Small intestine (tissue), 7 donors: ENCODE data around the gene SURF2. TPM values are rescaled to one million over a fixed set of nuclear protein-coding genes. Genes with fewer than 3 reads are reported as not detected.
"Not testable (repeated sequence)": the region's sequence is repeated elsewhere in the genome, so short reads cannot be mapped to it uniquely, and the experiment has no call there.

Experiments used
- DNase-seq, 2 donors: peaks; one replicate each; pipeline versions ENCODE4 v3.0.0 to v3.0.0-alpha.2; 2013
- FAIRE-seq: peaks from 2 replicates; lab custom pipeline; 2012; peaks lifted over from hg19 to GRCh38; lab: Jason Lieb, UNC
- H3K27ac ChIP-seq, 3 donors: one replicate each; pipeline ENCODE4 v1.5.1; 2013; ENCODE audit warnings: low read length in 2 of 3, mild to moderate bottlenecking in 2 of 3, control low read depth in 1 of 3, inconsistent platforms in 1 of 3, low read depth in 1 of 3, moderate library complexity in 1 of 3
- H3K27me3 ChIP-seq, 3 donors: one replicate each; pipeline ENCODE4 v1.6.1; 2013; ENCODE audit warnings: low read length in 3 of 3, inconsistent platforms in 1 of 3; ENCODE audit not compliant: control insufficient read depth in 3 of 3, insufficient read depth in 3 of 3
- H3K36me3 ChIP-seq, 3 donors: one replicate each; pipeline ENCODE4 v1.6.1; 2013; ENCODE audit warnings: low read length in 3 of 3, inconsistent platforms in 1 of 3, low read depth in 1 of 3, mild to moderate bottlenecking in 1 of 3, moderate library complexity in 1 of 3; ENCODE audit not compliant: control insufficient read depth in 3 of 3, insufficient read depth in 2 of 3
- H3K4me1 ChIP-seq, 3 donors: one replicate each; pipeline ENCODE4 v1.6.1; 2013; ENCODE audit warnings: low read length in 2 of 3, inconsistent platforms in 1 of 3, low read depth in 1 of 3, mild to moderate bottlenecking in 1 of 3, moderate library complexity in 1 of 3; ENCODE audit not compliant: control insufficient read depth in 3 of 3, insufficient read depth in 2 of 3
- H3K4me3 ChIP-seq, 3 donors: one replicate each; pipeline ENCODE4 v1.5.1; 2013; ENCODE audit warnings: low read length in 3 of 3, control low read depth in 1 of 3, inconsistent platforms in 1 of 3, low read depth in 1 of 3, mild to moderate bottlenecking in 1 of 3, moderate library complexity in 1 of 3
- H3K9me3 ChIP-seq, 2 donors: one replicate each; pipeline ENCODE4 v1.6.1; 2013; ENCODE audit warnings: low read depth in 1 of 2, low read length in 1 of 2; ENCODE audit not compliant: control insufficient read depth in 2 of 2, insufficient read depth in 1 of 2
- WGBS, 3 donors: extraction: QIAGEN DNeasy Blood & Tissue Kit; methylation state at CpG; one replicate each; pipeline ENCODE4 v1.1.7; 2013; 5-methylcytosine and 5-hydroxymethylcytosine counted together
- polyA plus RNA-seq, 4 donors: library from polyadenylated mRNA; stranded (reverse) in 3 of 4; unstranded in 1 of 4; fragments of 200-250 nt in 3 of 4; fragments of 120-200 nt in 1 of 4; gene quantifications; one replicate each; pipeline versions ENCODE4 v1.2.1 to v1.2.3, GENCODE V29; 2013
- donor health status: healthy with polysubstance abuse.
- donor health status: control.
- donor health status: control.
- donor health status: Bipolar disorder and iron deficiency.
- donor health status: healthy.

SURF2 gene
- polyA plus RNA-seq, 4 donors, result 15.3 to 66.0 (median 42.6) TPM

DNA sequence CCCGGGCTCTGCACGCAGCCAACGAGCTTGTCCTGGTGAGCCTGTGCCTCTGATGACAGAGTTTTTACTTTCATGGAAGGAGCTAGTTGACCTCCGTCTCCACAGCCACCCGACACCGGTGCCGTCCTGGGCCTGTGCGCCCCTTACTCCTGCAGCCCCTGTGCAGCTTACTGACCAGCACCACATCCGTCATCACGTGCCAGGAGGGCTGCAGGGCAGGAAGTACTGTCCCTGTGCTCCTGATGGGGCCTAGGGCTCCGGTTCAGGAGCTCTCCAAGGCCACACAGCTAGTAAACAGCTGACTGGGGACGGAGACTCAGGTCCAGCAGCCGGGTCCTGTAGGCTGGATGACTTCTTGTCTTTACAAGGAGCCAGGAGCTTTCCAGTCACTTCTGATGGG lies 30.0 kb downstream of the SURF2 start:
- peaks cover 0 to 6% (median 0%) of the 10 kb centered on the region in 3 donors for H3K4me1 ChIP-seq
- no peaks in the 10 kb centered on the region for H3K9me3 ChIP-seq
- whole genome bisulfite sequencing, 3 donors, result 79 to 90% (median 89%) methylated on average over 13 of the region's 13 CpGs
- no peak overlapping the region for H3K27ac ChIP-seq
- H3K27me3 ChIP-seq, result no peaks in the 10 kb centered on the region
- H3K4me3 ChIP-seq, result no peak overlapping the region
- no peaks in the 10 kb centered on the region for H3K36me3 ChIP-seq
- FAIRE-seq (no peak), DNase-seq (no peak)

GRCh38 chr9:133387680-133388079 lies 31.3 kb downstream of the SURF2 start:
- Histone ChIP-seq H3K9me3 (peaks cover 0 to 2% of the 10 kb centered on the region in 2 donors), H3K4me1 (peaks cover 0 to 6% (median 0%) of the 10 kb centered on the region in 3 donors), H3K27me3 (no peaks in the 10 kb centered on the region), H3K36me3 (no peaks in the 10 kb centered on the region), H3K27ac (no peak overlapping the region), H3K4me3 (no peak overlapping the region)
- WGBS, 3 donors, result 82 to 88% (median 85%) methylated on average over 9 of the region's 9 CpGs
- FAIRE-seq, result no peak
- DNase-seq, result no peak

DNA sequence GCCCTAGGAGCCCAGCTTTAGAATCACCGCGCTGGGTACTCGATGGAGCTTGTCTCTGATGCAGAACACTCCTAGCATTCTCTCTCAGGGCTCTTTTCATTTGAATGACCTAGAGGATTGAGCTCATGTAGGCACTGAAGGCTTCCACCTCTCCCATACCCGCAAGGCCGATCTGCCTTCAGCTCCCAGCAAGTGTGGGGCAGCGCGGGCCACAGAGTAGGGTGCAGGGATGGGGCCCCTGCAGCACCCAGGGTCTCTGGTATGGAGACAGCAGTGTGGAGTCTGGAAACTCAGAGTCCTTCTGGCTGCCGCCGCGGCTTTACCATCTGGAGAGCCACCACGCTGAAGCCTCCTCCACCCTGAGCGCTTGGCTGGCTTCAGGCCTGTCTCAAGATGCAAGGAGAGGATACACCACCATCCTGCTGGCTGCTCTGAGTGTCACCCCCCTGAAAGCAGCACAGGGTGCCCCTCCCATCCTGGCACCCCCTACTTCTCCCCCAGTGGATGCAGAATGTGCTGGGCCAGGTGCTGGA lies 32.7 kb downstream of the SURF2 start:
- peaks cover 0 to 2% of the 10 kb centered on the region in 2 donors for H3K9me3 ChIP-seq
- no peaks in the 10 kb centered on the region for H3K36me3 ChIP-seq
- 96 to 98% (median 96%) methylated on average over 12 of the region's 12 CpGs for WGBS, 3 donors
- H3K4me3 ChIP-seq, result no peak overlapping the region
- no peak overlapping the region for H3K27ac ChIP-seq
- DNase-seq (no peak), FAIRE-seq (no peak)
- H3K27me3 ChIP-seq, result no peaks in the 10 kb centered on the region
- H3K4me1 ChIP-seq, result peaks cover 0 to 7% (median 0%) of the 10 kb centered on the region in 3 donors

GRCh38 chr9:133389562-133389961 lies 33.2 kb downstream of the SURF2 start:
- Histone ChIP-seq H3K27ac (no peak overlapping the region), H3K9me3 (peaks cover 0 to 2% of the 10 kb centered on the region in 2 donors), H3K27me3 (no peaks in the 10 kb centered on the region), H3K4me1 (peaks cover 0 to 11% (median 0%) of the 10 kb centered on the region in 3 donors), H3K4me3 (no peak overlapping the region), H3K36me3 (no peaks in the 10 kb centered on the region)
- FAIRE-seq (no peak), DNase-seq (no peak)
- WGBS, 3 donors, result 87 to 94% (median 92%) methylated on average over 13 of the region's 13 CpGs

DNA sequence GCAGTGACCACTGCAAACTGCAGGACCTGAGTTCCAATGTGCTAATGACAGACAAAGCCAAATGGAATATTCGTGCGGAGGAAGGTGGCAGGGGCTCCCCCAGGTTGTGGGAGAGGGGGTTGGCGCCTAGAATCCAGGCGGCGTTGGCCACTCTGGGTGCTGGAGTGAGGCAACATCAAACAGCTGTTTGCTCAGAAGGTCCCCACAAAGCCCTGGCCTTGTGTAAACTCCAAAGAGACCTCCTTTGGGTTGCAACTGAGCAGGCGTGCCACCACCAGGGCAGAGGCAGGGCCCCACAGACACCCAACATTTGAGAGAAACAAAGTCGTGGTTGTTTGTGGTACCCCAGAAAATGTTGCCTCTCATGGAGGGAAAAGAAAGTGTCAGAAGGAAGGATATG lies 34.4 kb downstream of the SURF2 start:
- Histone ChIP-seq H3K4me1 (peaks cover 0 to 19% (median 0%) of the 10 kb centered on the region in 3 donors), H3K27ac (no peak overlapping the region), H3K9me3 (peaks cover 0 to 2% of the 10 kb centered on the region in 2 donors), H3K36me3 (no peaks in the 10 kb centered on the region), H3K4me3 (no peak overlapping the region), H3K27me3 (peaks cover 0 to 3% (median 0%) of the 10 kb centered on the region in 3 donors)
- WGBS, 3 donors, result 85 to 89% (median 86%) methylated on average over 7 of the region's 7 CpGs
- FAIRE-seq, result no peak
- DNase-seq, result no peak

DNA sequence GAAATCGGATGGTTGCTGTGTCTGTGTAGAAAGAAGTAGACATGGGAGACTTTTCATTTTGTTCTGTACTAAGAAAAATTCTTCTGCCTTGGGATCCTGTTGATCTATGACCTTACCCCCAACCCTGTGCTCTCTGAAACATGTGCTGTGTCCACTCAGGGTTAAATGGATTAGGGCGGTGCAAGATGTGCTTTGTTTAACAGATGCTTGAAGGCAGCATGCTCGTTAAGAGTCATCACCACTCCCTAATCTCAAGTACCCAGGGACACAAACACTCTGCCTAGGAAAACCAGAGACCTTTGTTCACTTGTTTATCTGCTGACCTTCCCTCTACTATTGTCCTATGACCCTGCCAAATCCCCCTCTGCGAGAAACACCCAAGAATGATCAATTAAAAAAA lies 35.1 kb downstream of the SURF2 start:
- not testable (repeated sequence) for DNase-seq, H3K27me3 ChIP-seq, FAIRE-seq, H3K36me3 ChIP-seq, H3K9me3 ChIP-seq, H3K4me3 ChIP-seq
- H3K4me1 ChIP-seq, result peaks cover 0 to 19% (median 0%) of the 10 kb centered on the region in 3 donors
- 7 to 51% (median 25%) methylated on average over 2 to 3 of the region's 4 CpGs for WGBS, 3 donors
- peak overlapping the region in 1 of 3 donors; percentile 21 for H3K27ac ChIP-seq

GRCh38 chr9:133392308-133392707 lies 36.0 kb downstream of the SURF2 start:
- DNase-seq, H3K27me3 ChIP-seq, FAIRE-seq, H3K4me3 ChIP-seq, H3K9me3 ChIP-seq, H3K27ac ChIP-seq, H3K36me3 ChIP-seq: not testable (repeated sequence)
- peaks cover 0 to 19% (median 0%) of the 10 kb centered on the region in 3 donors for H3K4me1 ChIP-seq
- 95 to 100% (median 96%) methylated on average over 3 of the region's 3 CpGs for WGBS, 3 donors

DNA sequence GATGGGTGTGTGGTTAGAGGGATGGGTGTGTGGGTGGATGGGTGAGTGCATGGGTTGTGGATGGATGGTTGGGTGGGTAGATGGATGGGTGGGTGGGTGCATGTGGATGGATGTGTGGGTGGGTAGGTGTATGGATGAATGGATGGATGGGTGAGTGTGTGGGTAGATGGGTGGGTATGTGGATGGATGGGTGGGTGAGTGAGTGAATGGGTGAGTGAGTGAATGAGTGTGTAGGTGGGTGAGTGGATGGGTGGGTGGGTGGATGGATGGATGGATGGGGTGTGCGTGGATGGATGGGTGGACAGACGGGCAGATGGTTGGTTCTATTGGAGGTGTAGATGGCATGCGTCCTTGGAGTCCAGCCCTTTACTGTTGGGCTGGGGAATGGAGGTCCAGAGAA lies 37.0 kb downstream of the SURF2 start:
- H3K27ac ChIP-seq, result no peak overlapping the region
- FAIRE-seq (no peak), DNase-seq (no peak)
- peaks cover 0 to 6% (median 0%) of the 10 kb centered on the region in 3 donors for H3K27me3 ChIP-seq
- no peak overlapping the region for H3K4me3 ChIP-seq
- H3K36me3 ChIP-seq, result no peaks in the 10 kb centered on the region
- 90 to 95% (median 92%) methylated on average over 3 of the region's 3 CpGs for WGBS, 3 donors
- peaks cover 0 to 19% (median 0%) of the 10 kb centered on the region in 3 donors for H3K4me1 ChIP-seq
- peaks cover 0 to 2% of the 10 kb centered on the region in 2 donors for H3K9me3 ChIP-seq
